K562 (cell line): ENCODE measurements around the gene CADPS2. TPM values are rescaled to one million over a fixed set of nuclear protein-coding genes. Genes with fewer than 3 reads are reported as not detected.

Experiments
- CCNT2 ChIP-seq: IDR thresholded peaks from 2 replicates; pipeline ENCODE4 v1.6.1; 2011; ENCODE audit warnings: borderline replicate concordance, low read depth, mild to moderate bottlenecking, moderate library complexity, mixed read lengths, low read length; ENCODE audit not compliant: insufficient read length; ENCODE audit errors: extremely low read depth
- PBX2 ChIP-seq, 2 experiments: IDR thresholded peaks in 1 of 2; conservative IDR thresholded peaks in 1 of 2; 2 replicates each; pipeline ENCODE4 v1.6.1; 2016; ENCODE audit warnings: low read depth in 2 of 2, mild to moderate bottlenecking in 1 of 2, missing compliant biosample characterization in 1 of 2, missing genetic modification characterization in 1 of 2, moderate library complexity in 1 of 2
- RBBP5 ChIP-seq: fragments of 200-600 bp; sonication (generic); IDR thresholded peaks from 2 replicates; pipeline ENCODE4 v1.6.1; 2012; ENCODE audit warnings: borderline replicate concordance, mild to moderate bottlenecking, low read length, control low read depth, inconsistent platforms; ENCODE audit not compliant: insufficient read depth, poor library complexity, severe bottlenecking
- ZNF212 ChIP-seq: fragments of 450-650 bp; formaldehyde crosslinking; IDR thresholded peaks from 2 replicates; pipeline ENCODE4 v1.4.0; 2020; ENCODE audit warnings: mild to moderate bottlenecking
- polyA plus RNA-seq, 8 experiments: library from polyadenylated mRNA; depleted of rRNA in 4 of 8; stranded (reverse) in 5 of 8; unstranded in 3 of 8; fragments of >200 nt; fragmentation: Nextera tagmentation in 2 of 8; fragmentation: Illumina TruSeq in 1 of 8; extraction: Ambion mirVana in 2 of 8; extraction: Trizol in 1 of 8; gene quantifications; 2 replicates each; pipeline versions ENCODE4 v1.2.1 to v1.2.3, GENCODE V29; 2011 to 2014; ENCODE audit warnings: inconsistent platforms in 1 of 8, missing spikeins in 1 of 8
- total RNA-seq, 7 experiments: library from RNA; depleted of rRNA in 6 of 7; stranded (reverse); fragments of >200 nt in 6 of 7; fragmentation: Illumina TruSeq in 2 of 7; extraction: Trizol in 2 of 7; gene quantifications; 2 replicates each; pipeline versions ENCODE4 v1.2.1 to v1.2.3, GENCODE V29; 2011 to 2021; ENCODE audit warnings: low replicate concordance in 1 of 7
- TF ChIP-seq, protein P1 (sequence below), 2 experiments: fragments of 450-650 bp in 1 of 2; sonication (generic) in 1 of 2; formaldehyde crosslinking in 1 of 2; IDR thresholded peaks; 2 replicates each; pipeline versions ENCODE4 v1.7.1 to v1.9.0; 2016 to 2022; ENCODE audit warnings: inconsistent platforms in 1 of 2, mild to moderate bottlenecking in 1 of 2, missing genetic modification reagents in 1 of 2
- TF ChIP-seq, protein P2 (sequence below): fragments of 450-650 bp; formaldehyde crosslinking; IDR thresholded peaks from 2 replicates; pipeline ENCODE4 v1.4.0; 2020; ENCODE audit warnings: mild to moderate bottlenecking
- TF ChIP-seq, protein P3 (sequence below): fragments of 200-800 bp; sonication (Bioruptor generic); IDR thresholded peaks from 2 replicates; pipeline ENCODE4 v1.6.1; 2016; ENCODE audit warnings: missing genetic modification characterization, missing compliant biosample characterization

Gene CADPS2
- total and polyA plus RNA-seq, 9 of the 15 experiments (the other 6 are each of a cell fraction or from before 2014, with no cell fraction given), result 0.03 to 0.14 (median 0.04) TPM; not detected in 1

DNA sequence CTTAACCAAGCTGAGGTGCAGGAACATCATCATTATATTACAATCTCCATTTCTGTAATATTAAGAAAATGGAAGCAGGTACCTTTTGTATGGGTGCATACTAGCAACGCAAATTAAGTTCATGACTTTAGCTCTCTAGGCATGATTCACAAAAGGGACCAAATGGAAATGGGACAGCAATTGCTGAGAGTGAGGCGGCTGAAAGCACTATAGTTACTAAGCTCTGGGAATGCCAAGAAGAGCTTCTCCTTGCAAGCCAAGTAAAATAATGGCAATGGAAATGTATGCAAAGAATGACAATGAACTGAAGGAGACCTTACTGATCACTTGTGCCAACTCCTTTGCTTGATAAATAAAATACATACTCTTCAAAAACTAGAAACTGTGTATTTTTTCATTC, 147.3 kb downstream of the CADPS2 start (continued):
- TF ChIP-seq, protein P1, sequence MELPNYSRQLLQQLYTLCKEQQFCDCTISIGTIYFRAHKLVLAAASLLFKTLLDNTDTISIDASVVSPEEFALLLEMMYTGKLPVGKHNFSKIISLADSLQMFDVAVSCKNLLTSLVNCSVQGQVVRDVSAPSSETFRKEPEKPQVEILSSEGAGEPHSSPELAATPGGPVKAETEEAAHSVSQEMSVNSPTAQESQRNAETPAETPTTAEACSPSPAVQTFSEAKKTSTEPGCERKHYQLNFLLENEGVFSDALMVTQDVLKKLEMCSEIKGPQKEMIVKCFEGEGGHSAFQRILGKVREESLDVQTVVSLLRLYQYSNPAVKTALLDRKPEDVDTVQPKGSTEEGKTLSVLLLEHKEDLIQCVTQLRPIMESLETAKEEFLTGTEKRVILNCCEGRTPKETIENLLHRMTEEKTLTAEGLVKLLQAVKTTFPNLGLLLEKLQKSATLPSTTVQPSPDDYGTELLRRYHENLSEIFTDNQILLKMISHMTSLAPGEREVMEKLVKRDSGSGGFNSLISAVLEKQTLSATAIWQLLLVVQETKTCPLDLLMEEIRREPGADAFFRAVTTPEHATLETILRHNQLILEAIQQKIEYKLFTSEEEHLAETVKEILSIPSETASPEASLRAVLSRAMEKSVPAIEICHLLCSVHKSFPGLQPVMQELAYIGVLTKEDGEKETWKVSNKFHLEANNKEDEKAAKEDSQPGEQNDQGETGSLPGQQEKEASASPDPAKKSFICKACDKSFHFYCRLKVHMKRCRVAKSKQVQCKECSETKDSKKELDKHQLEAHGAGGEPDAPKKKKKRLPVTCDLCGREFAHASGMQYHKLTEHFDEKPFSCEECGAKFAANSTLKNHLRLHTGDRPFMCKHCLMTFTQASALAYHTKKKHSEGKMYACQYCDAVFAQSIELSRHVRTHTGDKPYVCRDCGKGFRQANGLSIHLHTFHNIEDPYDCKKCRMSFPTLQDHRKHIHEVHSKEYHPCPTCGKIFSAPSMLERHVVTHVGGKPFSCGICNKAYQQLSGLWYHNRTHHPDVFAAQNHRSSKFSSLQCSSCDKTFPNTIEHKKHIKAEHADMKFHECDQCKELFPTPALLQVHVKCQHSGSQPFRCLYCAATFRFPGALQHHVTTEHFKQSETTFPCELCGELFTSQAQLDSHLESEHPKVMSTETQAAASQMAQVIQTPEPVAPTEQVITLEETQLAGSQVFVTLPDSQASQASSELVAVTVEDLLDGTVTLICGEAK (IDR thresholded peaks at IDR 0.05), result no peak
- TF ChIP-seq, protein P1 (CRISPR knock-in tag; IDR thresholded peaks at IDR 0.05), result no peak
- TF ChIP-seq, protein P2, sequence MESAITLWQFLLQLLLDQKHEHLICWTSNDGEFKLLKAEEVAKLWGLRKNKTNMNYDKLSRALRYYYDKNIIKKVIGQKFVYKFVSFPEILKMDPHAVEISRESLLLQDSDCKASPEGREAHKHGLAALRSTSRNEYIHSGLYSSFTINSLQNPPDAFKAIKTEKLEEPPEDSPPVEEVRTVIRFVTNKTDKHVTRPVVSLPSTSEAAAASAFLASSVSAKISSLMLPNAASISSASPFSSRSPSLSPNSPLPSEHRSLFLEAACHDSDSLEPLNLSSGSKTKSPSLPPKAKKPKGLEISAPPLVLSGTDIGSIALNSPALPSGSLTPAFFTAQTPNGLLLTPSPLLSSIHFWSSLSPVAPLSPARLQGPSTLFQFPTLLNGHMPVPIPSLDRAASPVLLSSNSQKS (CRISPR knock-in tag), result no peak
- TF ChIP-seq ZNF212, result no peak
- TF ChIP-seq RBBP5, result no peak
- no peak for TF ChIP-seq PBX2 (CRISPR knock-in tag; IDR thresholded peaks at IDR 0.05; ENCODE audit: low read depth)
- TF ChIP-seq PBX2 (tag; conservative IDR thresholded peaks at IDR 0.05; ENCODE audit: low read depth), result no peak
- TF ChIP-seq CCNT2, result no peak
- TF ChIP-seq, protein P3, sequence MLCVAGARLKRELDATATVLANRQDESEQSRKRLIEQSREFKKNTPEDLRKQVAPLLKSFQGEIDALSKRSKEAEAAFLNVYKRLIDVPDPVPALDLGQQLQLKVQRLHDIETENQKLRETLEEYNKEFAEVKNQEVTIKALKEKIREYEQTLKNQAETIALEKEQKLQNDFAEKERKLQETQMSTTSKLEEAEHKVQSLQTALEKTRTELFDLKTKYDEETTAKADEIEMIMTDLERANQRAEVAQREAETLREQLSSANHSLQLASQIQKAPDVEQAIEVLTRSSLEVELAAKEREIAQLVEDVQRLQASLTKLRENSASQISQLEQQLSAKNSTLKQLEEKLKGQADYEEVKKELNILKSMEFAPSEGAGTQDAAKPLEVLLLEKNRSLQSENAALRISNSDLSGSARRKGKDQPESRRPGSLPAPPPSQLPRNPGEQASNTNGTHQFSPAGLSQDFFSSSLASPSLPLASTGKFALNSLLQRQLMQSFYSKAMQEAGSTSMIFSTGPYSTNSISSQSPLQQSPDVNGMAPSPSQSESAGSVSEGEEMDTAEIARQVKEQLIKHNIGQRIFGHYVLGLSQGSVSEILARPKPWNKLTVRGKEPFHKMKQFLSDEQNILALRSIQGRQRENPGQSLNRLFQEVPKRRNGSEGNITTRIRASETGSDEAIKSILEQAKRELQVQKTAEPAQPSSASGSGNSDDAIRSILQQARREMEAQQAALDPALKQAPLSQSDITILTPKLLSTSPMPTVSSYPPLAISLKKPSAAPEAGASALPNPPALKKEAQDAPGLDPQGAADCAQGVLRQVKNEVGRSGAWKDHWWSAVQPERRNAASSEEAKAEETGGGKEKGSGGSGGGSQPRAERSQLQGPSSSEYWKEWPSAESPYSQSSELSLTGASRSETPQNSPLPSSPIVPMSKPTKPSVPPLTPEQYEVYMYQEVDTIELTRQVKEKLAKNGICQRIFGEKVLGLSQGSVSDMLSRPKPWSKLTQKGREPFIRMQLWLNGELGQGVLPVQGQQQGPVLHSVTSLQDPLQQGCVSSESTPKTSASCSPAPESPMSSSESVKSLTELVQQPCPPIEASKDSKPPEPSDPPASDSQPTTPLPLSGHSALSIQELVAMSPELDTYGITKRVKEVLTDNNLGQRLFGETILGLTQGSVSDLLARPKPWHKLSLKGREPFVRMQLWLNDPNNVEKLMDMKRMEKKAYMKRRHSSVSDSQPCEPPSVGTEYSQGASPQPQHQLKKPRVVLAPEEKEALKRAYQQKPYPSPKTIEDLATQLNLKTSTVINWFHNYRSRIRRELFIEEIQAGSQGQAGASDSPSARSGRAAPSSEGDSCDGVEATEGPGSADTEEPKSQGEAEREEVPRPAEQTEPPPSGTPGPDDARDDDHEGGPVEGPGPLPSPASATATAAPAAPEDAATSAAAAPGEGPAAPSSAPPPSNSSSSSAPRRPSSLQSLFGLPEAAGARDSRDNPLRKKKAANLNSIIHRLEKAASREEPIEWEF, result no peak
